Cerebellar cortex (tissue), 1 donor: ENCODE results near the gene IL1RAPL1.

Experiments
- DNase-seq: peaks from one replicate; pipeline ENCODE4 v3.0.0-alpha.2; 2015; ENCODE audit warnings: low spot score

The IL1RAPL1 gene

GRCh38 chrX:28586981-28587551 lies at the start of gene IL1RAPL1:
TSS of gene IL1RAPL1 (plus strand) at chrX:28587446.
- peak; percentile 82 for DNase-seq

GRCh38 chrX:28542791-28543190 lies 44.5 kb upstream of the IL1RAPL1 start:
- DNase-seq, result no peak

- no peak for DNase-seq
These were observed 37.4 kb upstream of the IL1RAPL1 start for GRCh38 chrX:28549838-28550237.

- no peak for DNase-seq
These were observed 36.8 kb upstream of the IL1RAPL1 start for GRCh38 chrX:28550331-28550872.

GRCh38 chrX:28552322-28552721 lies 34.9 kb upstream of the IL1RAPL1 start:
- DNase-seq, result no peak

GRCh38 chrX:28552882-28553829 lies 34.1 kb upstream of the IL1RAPL1 start:
- no peak for DNase-seq

- no peak for DNase-seq
These were observed 11.1 kb upstream of the IL1RAPL1 start for GRCh38 chrX:28576117-28576516.

- DNase-seq, result no peak
These were observed 5.7 kb upstream of the IL1RAPL1 start for GRCh38 chrX:28581522-28581921.

GRCh38 chrX:28582511-28582910 lies 4.7 kb upstream of the IL1RAPL1 start:
- no peak for DNase-seq

- DNase-seq, result peak; percentile 9
These were observed 3.2 kb upstream of the IL1RAPL1 start for GRCh38 chrX:28584025-28584424.

- peak; percentile 2 for DNase-seq
These were observed 1.5 kb upstream of the IL1RAPL1 start for GRCh38 chrX:28585767-28586166.

GRCh38 chrX:28586286-28586685 lies 960 bp upstream of the IL1RAPL1 start:
- peak; percentile 35 for DNase-seq

GRCh38 chrX:28589046-28589445 lies 1.8 kb downstream of the IL1RAPL1 start:
- no peak for DNase-seq

- peak; percentile 36 for DNase-seq
These were observed 3.1 kb downstream of the IL1RAPL1 start for GRCh38 chrX:28590396-28590795.

GRCh38 chrX:28591542-28591941 lies 4.3 kb downstream of the IL1RAPL1 start:
- no peak for DNase-seq

GRCh38 chrX:28595346-28595745 lies 8.1 kb downstream of the IL1RAPL1 start:
- no peak for DNase-seq

GRCh38 chrX:28599957-28600356 lies 12.7 kb downstream of the IL1RAPL1 start:
- DNase-seq, result no peak

GRCh38 chrX:28609003-28609402 lies 21.8 kb downstream of the IL1RAPL1 start:
- DNase-seq, result no peak

- peak; percentile 33 for DNase-seq
These were observed 22.8 kb downstream of the IL1RAPL1 start for GRCh38 chrX:28609917-28610613.

- no peak for DNase-seq
These were observed 23.5 kb downstream of the IL1RAPL1 start for GRCh38 chrX:28610746-28611145.

- no peak for DNase-seq
These were observed 26.3 kb downstream of the IL1RAPL1 start for GRCh38 chrX:28613558-28613957.

GRCh38 chrX:28625223-28625622 lies 38.0 kb downstream of the IL1RAPL1 start:
- no peak for DNase-seq
